ENCODE results near the gene GRHL3.

DNA sequence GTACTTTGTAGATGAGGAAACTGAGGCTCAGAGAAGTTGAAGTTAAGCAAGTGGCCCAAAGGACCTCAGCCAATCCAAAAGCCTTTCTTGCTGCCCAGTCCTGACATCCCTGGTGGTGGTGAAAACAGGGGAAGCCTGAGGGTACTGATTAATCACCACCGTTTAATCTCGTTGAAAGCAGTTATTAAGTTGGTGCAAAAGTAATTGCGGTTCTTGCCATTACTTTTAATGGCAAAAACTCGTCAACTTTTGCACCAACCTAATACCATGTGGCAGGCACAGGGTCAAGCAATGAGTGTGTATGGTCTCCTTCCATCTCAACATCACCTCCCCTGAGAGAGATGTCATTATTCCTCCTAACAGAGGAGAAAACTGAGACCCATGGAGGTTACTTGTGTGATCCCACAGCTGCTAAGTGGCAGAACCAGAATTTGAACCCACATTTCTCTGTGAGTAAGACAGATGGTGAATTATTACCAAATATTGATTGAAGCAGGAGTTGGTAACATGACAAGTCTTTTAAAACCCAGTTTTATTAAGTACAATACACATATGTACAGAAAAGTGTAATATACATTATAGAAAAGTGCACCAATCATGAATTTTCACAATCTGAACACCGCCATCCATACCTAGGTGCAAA lies 39.4 kb upstream of the GRHL3 start:
- no peak for TF ChIP-seq POLR2A (IDR thresholded peaks at IDR 0.05)
- TF ChIP-seq EP300 (IDR thresholded peaks at IDR 0.05) = no peak
